ENCODE results near the gene CAVIN2.

CAVIN2 gene

DNA sequence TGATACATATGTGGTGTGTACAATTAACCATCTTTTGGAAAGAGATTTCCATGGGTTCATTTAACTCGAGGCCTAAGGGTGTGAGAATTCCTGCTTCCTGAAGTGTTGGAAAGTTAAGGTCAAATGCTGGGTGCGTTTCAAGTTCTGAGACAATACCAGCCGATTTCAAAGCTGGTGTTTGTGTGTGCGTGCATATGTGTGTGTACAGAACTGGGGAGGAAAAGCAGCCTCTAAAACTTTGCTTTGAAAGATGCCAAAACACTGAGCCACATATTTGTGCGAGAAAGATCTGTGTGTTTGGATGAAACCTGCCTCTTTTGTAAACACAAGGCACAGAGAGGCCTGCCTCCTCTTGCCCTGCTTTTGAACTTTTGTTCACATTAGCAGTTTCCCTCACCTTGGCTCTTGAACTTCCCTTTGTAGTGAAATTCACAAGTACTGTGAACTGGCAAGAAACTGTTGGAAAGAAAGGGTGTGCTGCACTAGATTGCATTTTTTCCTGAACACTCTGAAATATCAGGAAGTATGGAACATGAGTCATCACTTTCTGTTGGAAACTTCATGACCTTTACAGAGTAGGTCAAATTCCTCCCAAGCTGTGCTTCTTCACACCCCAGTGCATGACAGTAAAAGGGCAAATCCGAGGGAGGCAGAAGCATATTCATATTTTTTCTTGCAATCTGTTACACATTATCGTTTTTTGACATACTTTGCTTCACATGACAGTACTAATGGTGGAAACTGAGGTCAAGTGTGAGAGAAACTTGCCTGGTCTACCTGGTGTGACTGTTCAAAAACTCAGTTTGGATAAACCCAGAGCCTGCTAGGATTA, 20.0 kb upstream of the CAVIN2 start:
- no peak overlapping the region for H3K4me3 ChIP-seq
- H3K9ac ChIP-seq: no peak overlapping the region
- no peak overlapping the region for H3K27ac ChIP-seq

DNA sequence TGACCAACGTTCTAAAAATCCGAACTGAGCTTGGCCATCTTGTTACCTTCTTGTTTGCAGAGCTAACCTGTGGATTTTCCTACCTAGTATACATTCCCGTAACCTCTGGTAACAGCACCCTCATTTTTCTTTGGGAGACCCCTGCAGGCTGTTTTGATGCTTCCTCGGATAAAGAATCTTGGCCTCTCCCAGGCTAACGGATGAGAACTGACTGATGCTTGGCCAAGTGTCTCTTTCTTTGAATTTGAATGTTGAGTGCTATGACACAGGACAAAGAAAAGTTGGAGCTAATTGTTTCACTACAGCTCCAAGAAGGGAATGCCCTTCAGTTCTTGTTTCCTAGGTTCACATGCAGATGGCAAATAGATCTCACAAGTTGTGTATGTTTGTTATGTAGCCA, 19.3 kb upstream of the CAVIN2 start:
- H3K9ac ChIP-seq: no peak overlapping the region
- no peak overlapping the region for H3K4me3 ChIP-seq
- no peak for TF ChIP-seq Cebpa-rat (IDR thresholded peaks at IDR 0.05)
- H3K9me3 ChIP-seq (replicated peaks in 1 of 11): no peaks in the 10 kb centered on the region
- H3K27ac ChIP-seq: no peak overlapping the region
- no peaks in the 10 kb centered on the region for H3K36me3 ChIP-seq
- H4K20me1 ChIP-seq: no peaks in the 10 kb centered on the region
- peaks cover 0 to 27% (median 13%) of the 10 kb centered on the region in 10 experiments; a peak in 13 of 20 replicates for H3K4me1 ChIP-seq
- peak overlapping the region in 3 of 11 experiments; percentile 49 to 69 (median 52); a peak in 4 of 22 replicates for H3K4me2 ChIP-seq
- H3K27me3 ChIP-seq: no peaks in the 10 kb centered on the region

More for the DNA sequence above, 20.0 kb upstream of the CAVIN2 start:
- no peaks in the 10 kb centered on the region for H4K20me1 ChIP-seq
- peak overlapping the region in 6 of 11 experiments; percentile 25 to 69 (median 48); a peak in 10 of 22 replicates for H3K4me2 ChIP-seq
- peaks cover 0 to 27% (median 13%) of the 10 kb centered on the region in 10 experiments; a peak in 13 of 20 replicates for H3K4me1 ChIP-seq
- no peaks in the 10 kb centered on the region for H3K36me3 ChIP-seq
- H3K27me3 ChIP-seq: no peaks in the 10 kb centered on the region
- H3K9me3 ChIP-seq (replicated peaks in 1 of 11): no peaks in the 10 kb centered on the region
- no peak for TF ChIP-seq Cebpa-rat (IDR thresholded peaks at IDR 0.05)

DNA sequence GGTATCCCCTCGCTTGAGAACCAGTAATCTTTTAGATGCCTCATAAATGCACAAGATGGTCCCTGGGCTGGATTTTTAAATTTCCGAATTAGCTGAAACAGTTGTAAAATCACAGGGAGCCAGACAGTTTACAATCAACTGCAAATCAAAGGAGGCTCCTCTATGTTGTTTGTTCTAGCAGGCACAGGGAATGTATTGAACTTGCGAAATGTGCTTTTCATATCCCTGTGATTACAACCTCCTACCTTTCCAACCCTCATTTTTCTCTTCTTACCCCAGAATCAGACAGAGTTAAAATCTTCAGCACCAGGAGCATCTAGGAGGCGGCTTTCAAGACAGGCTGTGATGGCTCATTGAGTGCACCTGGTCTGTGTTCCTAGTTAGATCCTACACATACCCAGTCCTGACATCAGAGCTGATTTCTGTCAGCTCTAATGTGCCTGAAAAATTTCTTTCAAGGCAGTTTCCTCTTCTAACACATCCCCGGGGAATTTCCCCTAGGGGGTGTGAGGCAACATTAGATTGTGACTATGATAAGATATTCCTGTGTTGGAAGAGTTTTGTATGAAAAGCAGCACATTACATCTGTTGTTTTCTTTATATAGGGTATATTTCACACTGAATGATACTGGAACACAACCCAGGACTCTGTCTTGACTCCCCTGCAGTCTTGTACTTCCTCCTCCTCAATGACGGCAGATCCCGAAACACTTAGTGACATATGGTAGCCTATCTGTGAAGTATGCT, 17.9 kb upstream of the CAVIN2 start:
- H3K27me3 ChIP-seq: no peaks in the 10 kb centered on the region
- peaks cover 0 to 6% (median 3%) of the 10 kb centered on the region in 11 experiments; a peak in 8 of 22 replicates for H3K9me3 ChIP-seq (replicated peaks in 1 of 11)
- no peak overlapping the region for H3K27ac ChIP-seq
- peak overlapping the region in 8 of 11 experiments; percentile 7 to 41 (median 30); a peak in 9 of 22 replicates for H3K4me2 ChIP-seq
- H3K36me3 ChIP-seq: no peaks in the 10 kb centered on the region
- 0 out of 22 replicates have a peak, but pooled peaks of 1 of the 11 experiments have one; percentile 8 for TF ChIP-seq Cebpa-rat (IDR thresholded peaks at IDR 0.05)
- H3K9ac ChIP-seq: no peak overlapping the region
- H4K20me1 ChIP-seq: no peaks in the 10 kb centered on the region
- peaks cover 0 to 27% (median 13%) of the 10 kb centered on the region in 10 experiments; a peak in 13 of 20 replicates for H3K4me1 ChIP-seq
- H3K4me3 ChIP-seq: no peak overlapping the region

- H3K4me1 ChIP-seq: peaks cover 0 to 27% (median 13%) of the 10 kb centered on the region in 10 experiments; a peak in 13 of 20 replicates
- H3K4me3 ChIP-seq: no peak overlapping the region
- no peaks in the 10 kb centered on the region for H3K36me3 ChIP-seq
- H3K27ac ChIP-seq: no peak overlapping the region
- H3K9ac ChIP-seq: no peak overlapping the region
- peaks cover 0 to 11% (median 6%) of the 10 kb centered on the region in 11 experiments; a peak in 8 of 22 replicates for H3K9me3 ChIP-seq (replicated peaks in 1 of 11)
- no peaks in the 10 kb centered on the region for H3K27me3 ChIP-seq
- H3K4me2 ChIP-seq: no peak overlapping the region
- no peak for TF ChIP-seq Cebpa-rat (IDR thresholded peaks at IDR 0.05)
- H4K20me1 ChIP-seq: no peaks in the 10 kb centered on the region
Observed at GRCh38 chr2:191863988-191864387, 17.1 kb upstream of the CAVIN2 start.

GRCh38 chr2:191862156-191862775, 15.4 kb upstream of the CAVIN2 start:
- Histone ChIP-seq H3K4me2 (no peak overlapping the region), H3K9me3 (replicated peaks in 1 of 11) (peaks cover 0 to 11% (median 6%) of the 10 kb centered on the region in 11 experiments; a peak in 8 of 22 replicates), H3K27me3 (no peaks in the 10 kb centered on the region), H3K4me1 (peaks cover 0 to 23% (median 12%) of the 10 kb centered on the region in 10 experiments; a peak in 13 of 20 replicates), H3K9ac (no peak overlapping the region), H3K4me3 (no peak overlapping the region), H3K36me3 (no peaks in the 10 kb centered on the region), H4K20me1 (no peaks in the 10 kb centered on the region), H3K27ac (no peak overlapping the region)
- no peak for TF ChIP-seq Cebpa-rat (IDR thresholded peaks at IDR 0.05)

DNA sequence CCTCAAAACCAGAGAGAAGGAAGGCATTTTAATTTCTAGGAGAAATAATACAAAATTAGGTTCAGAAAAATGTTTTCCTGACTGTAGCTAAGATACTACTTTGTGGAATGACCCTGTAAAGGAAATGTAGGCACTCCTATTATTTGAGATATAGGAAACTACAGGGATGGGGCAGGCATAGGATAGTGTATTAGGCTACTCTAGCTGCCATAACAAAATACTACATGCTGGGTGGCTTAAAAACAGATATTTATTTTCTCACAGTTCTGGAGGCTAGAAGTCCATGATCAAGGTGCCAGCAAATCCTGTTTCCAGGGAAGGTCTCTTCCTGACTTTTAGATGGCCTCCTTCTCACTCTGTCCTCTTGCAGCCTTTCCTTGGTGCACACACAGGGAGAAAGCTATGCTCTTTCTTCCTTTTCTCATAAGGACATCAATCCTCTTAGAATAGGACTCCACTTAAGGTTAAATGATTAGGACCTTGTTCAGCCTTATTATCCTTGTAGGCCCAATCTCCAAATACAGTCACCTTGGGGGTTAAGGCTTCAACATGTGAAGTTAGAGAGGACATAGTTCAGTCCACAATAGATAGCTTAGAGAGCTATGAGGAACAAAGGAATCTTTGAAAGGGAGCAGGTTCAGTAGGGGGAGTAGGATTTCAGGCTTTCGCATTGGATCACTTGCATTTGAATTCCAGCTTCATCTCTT, 14.0 kb upstream of the CAVIN2 start:
- Histone ChIP-seq H3K9ac (no peak overlapping the region), H3K27me3 (no peaks in the 10 kb centered on the region), H4K20me1 (no peaks in the 10 kb centered on the region), H3K9me3 (replicated peaks in 1 of 11) (peaks cover 0 to 11% (median 6%) of the 10 kb centered on the region in 11 experiments; a peak in 8 of 22 replicates), H3K4me2 (no peak overlapping the region), H3K4me1 (peaks cover 0 to 11% (median 6%) of the 10 kb centered on the region in 10 experiments; a peak in 12 of 20 replicates), H3K27ac (no peak overlapping the region), H3K36me3 (no peaks in the 10 kb centered on the region), H3K4me3 (no peak overlapping the region)
- TF ChIP-seq Cebpa-rat (IDR thresholded peaks at IDR 0.05): no peak

GRCh38 chr2:191859681-191860080, 12.8 kb upstream of the CAVIN2 start:
- Histone ChIP-seq H4K20me1 (no peaks in the 10 kb centered on the region), H3K4me2 (no peak overlapping the region), H3K27me3 (no peaks in the 10 kb centered on the region), H3K27ac (no peak overlapping the region), H3K9me3 (replicated peaks in 1 of 11) (peaks cover 0 to 11% (median 6%) of the 10 kb centered on the region in 11 experiments; a peak in 8 of 22 replicates), H3K4me3 (no peak overlapping the region), H3K4me1 (peaks cover 0 to 3% (median 2%) of the 10 kb centered on the region in 10 experiments; a peak in 12 of 20 replicates), H3K9ac (no peak overlapping the region), H3K36me3 (no peaks in the 10 kb centered on the region)
- TF ChIP-seq Cebpa-rat (IDR thresholded peaks at IDR 0.05): no peak

DNA sequence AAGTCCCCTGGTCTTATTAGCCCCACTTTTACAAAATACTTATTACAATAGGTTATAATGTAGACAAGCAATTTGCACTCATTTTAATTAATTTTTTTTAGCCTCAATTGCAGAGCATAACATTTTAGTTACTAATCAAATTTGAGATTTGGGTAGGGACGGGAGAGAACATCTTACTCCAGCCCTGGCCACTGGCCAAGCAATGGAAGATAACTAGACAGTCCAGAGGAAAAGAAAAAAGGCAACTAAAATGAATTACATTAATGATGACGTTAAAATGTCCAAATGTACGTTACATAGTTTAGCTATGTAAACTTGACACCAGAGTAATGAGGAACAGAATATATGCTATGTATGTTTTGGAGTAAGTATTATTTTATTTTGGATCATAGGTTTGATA, 11.0 kb upstream of the CAVIN2 start:
- H3K4me1 ChIP-seq: no peaks in the 10 kb centered on the region
- no peak overlapping the region for H3K9ac ChIP-seq
- no peak overlapping the region for H3K4me2 ChIP-seq
- no peak overlapping the region for H3K27ac ChIP-seq
- peaks cover 0 to 11% (median 6%) of the 10 kb centered on the region in 11 experiments; a peak in 8 of 22 replicates for H3K9me3 ChIP-seq (replicated peaks in 1 of 11)
- H3K27me3 ChIP-seq: no peaks in the 10 kb centered on the region
- H3K36me3 ChIP-seq: no peaks in the 10 kb centered on the region
- TF ChIP-seq Cebpa-rat (IDR thresholded peaks at IDR 0.05): no peak
- H3K4me3 ChIP-seq: no peak overlapping the region
- no peaks in the 10 kb centered on the region for H4K20me1 ChIP-seq

Measured in BLaER1 treated with 17β-estradiol and CSF1 and Interleukin-3, amounts not matched to agents 10 nM and 100 nM (cell line).